ENCODE data around the gene ZNF439. TPM values are rescaled to one million over a fixed set of nuclear protein-coding genes. Genes with fewer than 3 reads are reported as not detected.
"Not testable (repeated sequence)": the region's sequence is repeated elsewhere in the genome, so short reads cannot be mapped to it uniquely, and the experiment has no call there.

Gene ZNF439
- total RNA-seq, 1 donor from 2014 or later, result 0.53 TPM

DNA sequence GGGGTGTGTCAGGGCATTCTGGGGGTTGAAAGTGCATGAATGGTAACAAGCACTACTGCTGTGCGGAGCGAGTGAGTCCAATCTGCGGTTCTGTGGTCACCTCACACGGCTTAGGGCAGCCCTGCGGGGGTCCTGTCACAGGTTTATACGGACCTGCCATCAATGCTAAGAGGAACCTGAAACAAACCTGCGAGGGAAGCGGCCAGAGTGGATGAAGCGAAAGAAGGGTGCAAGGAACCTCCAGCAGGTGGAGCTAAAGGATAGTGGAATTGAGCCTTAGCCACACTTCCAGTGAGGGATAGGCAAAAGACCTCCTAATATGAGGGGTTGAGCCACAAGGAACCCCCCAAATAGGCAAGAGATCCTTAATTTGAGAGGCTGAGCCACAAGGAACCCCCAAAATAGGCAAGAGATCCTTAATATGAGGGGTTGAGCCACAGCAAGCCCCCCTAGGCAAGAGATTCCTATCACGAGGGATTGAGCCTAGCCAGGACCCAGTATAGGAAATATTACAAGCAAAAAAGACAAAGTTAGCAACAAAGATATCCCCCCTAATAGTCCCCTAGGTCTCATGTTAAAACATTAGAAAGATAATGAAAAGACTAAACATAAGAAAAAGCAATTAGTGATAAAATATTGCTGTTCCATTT lies 32.8 kb downstream of the ZNF439 start:
- H3K36me3 ChIP-seq (ENCODE audit: control insufficient read depth, insufficient read depth, low read length), result no peaks in the 10 kb centered on the region
- no peak for FAIRE-seq
- TF ChIP-seq, protein P1, sequence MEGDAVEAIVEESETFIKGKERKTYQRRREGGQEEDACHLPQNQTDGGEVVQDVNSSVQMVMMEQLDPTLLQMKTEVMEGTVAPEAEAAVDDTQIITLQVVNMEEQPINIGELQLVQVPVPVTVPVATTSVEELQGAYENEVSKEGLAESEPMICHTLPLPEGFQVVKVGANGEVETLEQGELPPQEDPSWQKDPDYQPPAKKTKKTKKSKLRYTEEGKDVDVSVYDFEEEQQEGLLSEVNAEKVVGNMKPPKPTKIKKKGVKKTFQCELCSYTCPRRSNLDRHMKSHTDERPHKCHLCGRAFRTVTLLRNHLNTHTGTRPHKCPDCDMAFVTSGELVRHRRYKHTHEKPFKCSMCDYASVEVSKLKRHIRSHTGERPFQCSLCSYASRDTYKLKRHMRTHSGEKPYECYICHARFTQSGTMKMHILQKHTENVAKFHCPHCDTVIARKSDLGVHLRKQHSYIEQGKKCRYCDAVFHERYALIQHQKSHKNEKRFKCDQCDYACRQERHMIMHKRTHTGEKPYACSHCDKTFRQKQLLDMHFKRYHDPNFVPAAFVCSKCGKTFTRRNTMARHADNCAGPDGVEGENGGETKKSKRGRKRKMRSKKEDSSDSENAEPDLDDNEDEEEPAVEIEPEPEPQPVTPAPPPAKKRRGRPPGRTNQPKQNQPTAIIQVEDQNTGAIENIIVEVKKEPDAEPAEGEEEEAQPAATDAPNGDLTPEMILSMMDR (IDR thresholded peaks at IDR 0.05; ENCODE audit: insufficient read depth, low read length, severe bottlenecking), result peak; percentile 80
- no peaks in the 10 kb centered on the region for H3K27me3 ChIP-seq (ENCODE audit: control insufficient read depth, insufficient read depth, low read length)
- H3K4me3 ChIP-seq (ENCODE audit: low read depth, low read length), result no peak overlapping the region
- peak; percentile 40 for DNase-seq (ENCODE audit: low read depth)

DNA sequence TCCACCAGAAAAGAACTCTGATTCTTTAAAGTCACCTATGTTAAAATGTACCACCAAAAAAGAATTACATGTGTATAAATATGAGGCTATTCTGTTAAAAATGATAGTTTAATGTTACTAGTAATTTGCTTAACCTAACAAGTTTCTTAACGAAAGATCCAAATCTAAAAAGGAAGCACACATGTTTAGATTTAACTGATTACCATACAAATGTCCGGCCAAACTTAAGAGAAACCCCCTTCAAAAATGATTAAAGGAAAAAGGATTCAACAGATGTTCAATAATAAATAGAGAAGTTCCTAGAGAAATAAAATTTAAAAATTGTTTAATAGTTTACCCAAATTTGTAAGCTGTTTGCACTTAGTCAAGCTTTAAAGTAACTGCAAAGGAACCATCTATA lies 34.1 kb downstream of the ZNF439 start:
- Histone ChIP-seq H3K4me3 (ENCODE audit: low read depth, low read length) (no peak overlapping the region), H3K36me3 (ENCODE audit: control insufficient read depth, insufficient read depth, low read length) (no peaks in the 10 kb centered on the region), H3K27me3 (ENCODE audit: control insufficient read depth, insufficient read depth, low read length) (no peaks in the 10 kb centered on the region)
- TF ChIP-seq, protein P1 (IDR thresholded peaks at IDR 0.05; ENCODE audit: insufficient read depth, low read length, severe bottlenecking), result no peak
- FAIRE-seq (no peak), DNase-seq (ENCODE audit: low read depth) (no peak)

DNA sequence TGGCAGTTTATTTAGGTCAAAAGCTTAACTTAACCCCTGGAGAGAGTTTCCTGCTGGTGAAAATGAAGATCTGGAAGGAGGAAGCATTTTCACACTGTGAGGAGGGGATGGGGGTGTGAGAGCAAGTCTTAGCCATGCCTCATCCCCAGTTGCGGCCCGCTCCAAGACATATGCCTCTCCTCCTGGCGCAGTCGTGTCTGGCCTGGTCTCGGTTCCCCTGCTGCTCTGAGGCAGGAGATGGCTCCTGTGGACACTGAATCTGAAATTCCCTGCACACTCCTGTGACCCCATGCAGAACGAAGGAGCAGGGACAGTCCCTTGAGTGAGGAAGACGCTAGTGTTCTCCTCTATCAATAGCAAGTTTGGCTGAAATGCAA lies 38.7 kb downstream of the ZNF439 start:
- H3K36me3 ChIP-seq (ENCODE audit: control insufficient read depth, insufficient read depth, low read length), result no peaks in the 10 kb centered on the region
- H3K4me3 ChIP-seq (ENCODE audit: low read depth, low read length), result no peak overlapping the region
- no peak for DNase-seq (ENCODE audit: low read depth)
- no peaks in the 10 kb centered on the region for H3K27me3 ChIP-seq (ENCODE audit: control insufficient read depth, insufficient read depth, low read length)
- FAIRE-seq, result no peak
- TF ChIP-seq, protein P1 (IDR thresholded peaks at IDR 0.05; ENCODE audit: insufficient read depth, low read length, severe bottlenecking), result no peak

DNA sequence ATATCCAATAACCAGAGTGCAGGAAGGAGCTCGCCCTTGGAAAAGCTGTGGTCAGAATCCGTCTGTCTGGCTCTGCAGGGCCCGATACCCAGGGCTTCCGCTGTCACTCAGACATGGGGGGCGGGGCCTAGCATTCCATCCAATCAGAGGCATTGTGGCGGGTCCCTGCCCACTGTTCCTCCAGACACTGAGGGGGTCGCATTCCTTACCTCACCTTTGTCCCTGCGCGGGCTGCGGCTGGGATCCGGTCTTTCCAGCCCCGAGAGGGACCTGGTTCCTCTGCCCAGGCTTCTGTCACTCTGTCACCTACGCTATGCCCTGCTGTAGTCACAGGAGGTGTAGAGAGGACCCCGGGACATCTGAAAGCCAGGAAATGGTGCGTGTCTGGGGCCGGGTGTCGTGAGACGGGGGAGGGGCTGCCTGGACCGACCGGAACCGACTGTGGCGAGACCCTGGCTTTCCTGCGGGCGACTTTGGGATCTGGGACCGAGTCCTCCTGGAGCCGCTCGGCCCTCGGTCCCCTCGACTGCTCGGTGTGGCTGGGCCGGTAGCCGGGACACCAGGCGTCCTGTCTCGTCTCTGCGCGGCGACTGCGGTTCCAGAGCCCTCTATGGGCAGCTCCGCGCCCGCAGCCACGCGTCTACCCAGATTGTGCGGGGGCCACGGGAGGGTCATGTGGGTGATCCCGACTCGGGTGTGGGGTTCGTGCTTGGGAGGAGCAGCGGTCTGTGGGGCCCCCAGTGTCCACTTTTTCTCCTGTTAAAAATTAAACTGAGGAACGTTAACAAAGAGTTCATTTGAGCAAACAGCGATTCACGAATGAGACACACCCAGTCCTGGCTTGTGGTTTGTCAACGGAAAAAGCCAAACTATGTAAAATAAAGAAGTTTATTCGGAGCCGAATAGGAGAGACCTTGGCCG lies 39.3 kb downstream of the ZNF439 start, which contains the start of gene ZNF69:
TSS of gene ZNF69 (plus strand) at position 172 of the 921 bp plus-strand sequence. CDS start at position 314, 142 bp downstream.
- H3K27me3 ChIP-seq (ENCODE audit: control insufficient read depth, insufficient read depth, low read length), result no peaks in the 10 kb centered on the region
- TF ChIP-seq, protein P1 (IDR thresholded peaks at IDR 0.05; ENCODE audit: insufficient read depth, low read length, severe bottlenecking), result peak; percentile 33
- FAIRE-seq (no peak), DNase-seq (ENCODE audit: low read depth) (peak; percentile 28)
- no peaks in the 10 kb centered on the region for H3K36me3 ChIP-seq (ENCODE audit: control insufficient read depth, insufficient read depth, low read length)
- peak within 1 kb of the TSS; percentile 45 for H3K4me3 ChIP-seq (ENCODE audit: low read depth, low read length)

DNA sequence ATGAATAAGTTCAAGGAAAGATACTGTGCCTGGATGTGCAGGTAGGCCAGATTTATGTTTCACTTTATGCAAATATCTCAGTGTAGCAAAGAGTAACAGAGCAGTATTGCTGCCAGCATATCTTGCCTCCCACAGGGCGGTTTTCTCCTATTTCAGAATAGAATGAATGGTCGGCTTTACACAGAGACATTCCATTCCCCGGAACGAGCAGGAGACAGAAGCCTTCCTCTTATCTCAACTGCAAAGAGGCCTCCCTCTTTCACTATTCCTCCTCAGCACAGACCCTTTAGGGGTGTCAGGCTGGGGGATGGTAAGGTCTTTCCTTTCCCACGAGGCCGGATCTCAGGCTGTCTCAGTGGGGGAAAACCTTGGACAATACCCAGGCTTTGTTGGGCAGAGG lies 41.4 kb downstream of the ZNF439 start:
- FAIRE-seq; H3K27me3 ChIP-seq (ENCODE audit: control insufficient read depth, insufficient read depth, low read length); DNase-seq (ENCODE audit: low read depth); H3K4me3 ChIP-seq (ENCODE audit: low read depth, low read length); H3K36me3 ChIP-seq (ENCODE audit: control insufficient read depth, insufficient read depth, low read length): not testable (repeated sequence)

DNA sequence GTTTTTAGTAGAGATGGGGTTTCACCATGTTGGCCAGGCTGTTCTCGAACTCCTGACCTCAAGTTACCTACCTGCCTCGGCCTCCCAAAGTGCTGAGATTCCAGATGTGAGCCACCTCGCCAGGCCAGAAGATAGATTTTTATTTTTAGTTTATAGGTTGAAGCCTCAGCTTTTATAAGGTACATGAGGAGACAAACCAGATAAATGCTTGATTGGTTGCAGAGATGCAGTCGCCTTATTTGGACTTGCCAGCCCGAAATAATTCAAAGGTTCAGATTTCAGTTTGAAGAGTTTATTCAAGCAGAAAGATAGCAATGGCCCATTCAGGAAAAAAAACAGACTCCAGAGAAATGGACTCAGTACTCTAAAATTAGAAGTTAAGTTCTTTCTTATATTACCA lies 42.1 kb downstream of the ZNF439 start:
- DNase-seq (ENCODE audit: low read depth), result no peak
- Histone ChIP-seq H3K4me3 (ENCODE audit: low read depth, low read length) (no peak overlapping the region), H3K27me3 (ENCODE audit: control insufficient read depth, insufficient read depth, low read length) (no peaks in the 10 kb centered on the region), H3K36me3 (ENCODE audit: control insufficient read depth, insufficient read depth, low read length) (no peaks in the 10 kb centered on the region)
- no peak for FAIRE-seq
- TF ChIP-seq, protein P1 (IDR thresholded peaks at IDR 0.05; ENCODE audit: insufficient read depth, low read length, severe bottlenecking), result no peak
